SK-N-SH treated with all-trans-retinoic acid at 6 μM for 48 hours (cell line): ENCODE data around the gene KCND1.

Source experiments
- ATAC-seq: fragments of 200-7000 bp; cut with Tn5 transposase; 3 replicates; pipeline ENCODE4 v1.9.1; 2020; ENCODE audit warnings: mild to moderate bottlenecking, moderate library complexity
- ARNTL ChIP-seq: fragments of 450-650 bp; formaldehyde crosslinking; IDR thresholded peaks from 2 replicates; pipeline ENCODE4 v1.5.0; 2020; ENCODE audit warnings: low read depth, mild to moderate bottlenecking, moderate library complexity, borderline replicate concordance
- CREB5 ChIP-seq: fragments of 250-450 bp; sonication (Bioruptor Pico); IDR thresholded peaks from 2 replicates; pipeline ENCODE4 v1.5.1; 2020; ENCODE audit warnings: low read depth, mild to moderate bottlenecking, moderate library complexity
- CSDC2 ChIP-seq: fragments of 250-450 bp; sonication (Bioruptor Pico); IDR thresholded peaks from 2 replicates; pipeline ENCODE4 v1.5.0; 2020; ENCODE audit warnings: mild to moderate bottlenecking, moderate library complexity
- CSRNP3 ChIP-seq: fragments of 250-450 bp; sonication (Bioruptor Pico); IDR thresholded peaks from 2 replicates; pipeline ENCODE4 v1.5.1; 2021; ENCODE audit warnings: mild to moderate bottlenecking, moderate library complexity
- GLIS3 ChIP-seq: fragments of 250-450 bp; sonication (Bioruptor Pico); IDR thresholded peaks from 2 replicates; pipeline ENCODE4 v1.5.0; 2020; ENCODE audit warnings: mild to moderate bottlenecking, moderate library complexity
- ISL1 ChIP-seq: fragments of 250-450 bp; sonication (Bioruptor Pico); IDR thresholded peaks from 2 replicates; pipeline ENCODE4 v2.1.2; 2022; ENCODE audit warnings: mild to moderate bottlenecking, moderate library complexity
- OSR1 ChIP-seq: fragments of 250-450 bp; sonication (Bioruptor Pico); IDR thresholded peaks from 2 replicates; pipeline ENCODE4 v1.8.0; 2022; ENCODE audit warnings: moderate library complexity, mild to moderate bottlenecking, inconsistent platforms
- POU6F1 ChIP-seq: fragments of 250-450 bp; sonication (Bioruptor Pico); IDR thresholded peaks from 2 replicates; pipeline ENCODE4 v1.8.0; 2021; ENCODE audit warnings: low read depth, mild to moderate bottlenecking, moderate library complexity, borderline replicate concordance
- PPARA ChIP-seq: fragments of 250-450 bp; sonication (Bioruptor Pico); IDR thresholded peaks from 2 replicates; pipeline ENCODE4 v1.5.0; 2020; ENCODE audit warnings: mild to moderate bottlenecking, borderline replicate concordance
- RARB ChIP-seq: fragments of 250-450 bp; sonication (Bioruptor Pico); IDR thresholded peaks from 2 replicates; pipeline ENCODE4 v1.8.0; 2021; ENCODE audit warnings: mild to moderate bottlenecking, moderate library complexity
- SNAI2 ChIP-seq: fragments of 250-450 bp; sonication (Bioruptor Pico); IDR thresholded peaks from 2 replicates; pipeline ENCODE4 v1.5.0; 2020; ENCODE audit warnings: mild to moderate bottlenecking, moderate library complexity
- TCF4 ChIP-seq: fragments of 250-450 bp; sonication (Bioruptor Pico); IDR thresholded peaks from 2 replicates; pipeline ENCODE4 v1.8.0; 2021; ENCODE audit warnings: mild to moderate bottlenecking, moderate library complexity, borderline replicate concordance
- TOX ChIP-seq: fragments of 250-450 bp; sonication (Bioruptor Pico); IDR thresholded peaks from 2 replicates; pipeline ENCODE4 v1.8.0; 2021; ENCODE audit warnings: mild to moderate bottlenecking, moderate library complexity, borderline replicate concordance
- TSHZ2 ChIP-seq: fragments of 250-450 bp; sonication (Bioruptor Pico); IDR thresholded peaks from 2 replicates; pipeline ENCODE4 v1.5.0; 2020; ENCODE audit warnings: mild to moderate bottlenecking, moderate library complexity
- ZC3H10 ChIP-seq: fragments of 250-450 bp; sonication (Bioruptor Pico); IDR thresholded peaks from 2 replicates; pipeline ENCODE4 v1.5.1; 2021; ENCODE audit warnings: mild to moderate bottlenecking, moderate library complexity
- ZFP3 ChIP-seq: fragments of 250-450 bp; sonication (Bioruptor Pico); IDR thresholded peaks from 2 replicates; pipeline ENCODE4 v1.5.0; 2020; ENCODE audit warnings: mild to moderate bottlenecking, moderate library complexity
- ZFP30 ChIP-seq: fragments of 450-650 bp; formaldehyde crosslinking; IDR thresholded peaks from 2 replicates; pipeline ENCODE4 v1.5.0; 2022; ENCODE audit warnings: mild to moderate bottlenecking, moderate library complexity
- ZNF70 ChIP-seq: fragments of 450-650 bp; formaldehyde crosslinking; IDR thresholded peaks from 2 replicates; pipeline ENCODE4 v1.5.0; 2020; ENCODE audit warnings: mild to moderate bottlenecking, moderate library complexity
- ZNF8 ChIP-seq: fragments of 450-650 bp; formaldehyde crosslinking; IDR thresholded peaks from 2 replicates; pipeline ENCODE4 v1.5.0; 2020; ENCODE audit warnings: mild to moderate bottlenecking, moderate library complexity

The KCND1 gene

GRCh38 chrX:48999030-48999429 is 27.4 kb upstream of the KCND1 start:
- no peak for ATAC-seq
- TF ChIP-seq SNAI2 (CRISPR knock-in tag) (no peak), ZC3H10 (CRISPR knock-in tag) (no peak), CSRNP3 (CRISPR knock-in tag) (no peak), ZFP3 (CRISPR knock-in tag) (no peak), ZNF8 (CRISPR knock-in tag) (no peak), GLIS3 (no peak), CSDC2 (CRISPR knock-in tag) (no peak), TCF4 (CRISPR knock-in tag) (no peak), RARB (CRISPR knock-in tag) (no peak), ZFP30 (CRISPR knock-in tag) (no peak), TOX (CRISPR knock-in tag) (no peak)

GRCh38 chrX:48998391-48998790 is 26.7 kb upstream of the KCND1 start:
- TF ChIP-seq SNAI2 (CRISPR knock-in tag) (no peak), TCF4 (CRISPR knock-in tag) (no peak), TSHZ2 (CRISPR knock-in tag) (no peak), ZFP30 (CRISPR knock-in tag) (no peak), POU6F1 (CRISPR knock-in tag) (no peak), ZNF70 (no peak), OSR1 (CRISPR knock-in tag) (no peak), ZC3H10 (CRISPR knock-in tag) (no peak), ZNF8 (CRISPR knock-in tag) (no peak), ZFP3 (CRISPR knock-in tag) (no peak)
- no peak for ATAC-seq

- no peak for TF ChIP-seq CSDC2 (CRISPR knock-in tag)
- TF ChIP-seq OSR1 (CRISPR knock-in tag): no peak
- no peak for TF ChIP-seq SNAI2 (CRISPR knock-in tag)
- no peak for ATAC-seq
Observed at GRCh38 chrX:48997865-48998264, 26.2 kb upstream of the KCND1 start.

GRCh38 chrX:48997455-48997854 is 25.8 kb upstream of the KCND1 start:
- no peak for ATAC-seq

More at GRCh38 chrX:48997455-48997854, 25.8 kb upstream of the KCND1 start:
- TF ChIP-seq GLIS3: no peak
- TF ChIP-seq ZFP3 (CRISPR knock-in tag): no peak
- no peak for TF ChIP-seq ZNF70
- no peak for TF ChIP-seq ISL1
- no peak for TF ChIP-seq CSRNP3 (CRISPR knock-in tag)
- TF ChIP-seq TSHZ2 (CRISPR knock-in tag): no peak
- no peak for TF ChIP-seq SNAI2 (CRISPR knock-in tag)
- TF ChIP-seq TCF4 (CRISPR knock-in tag): no peak
- no peak for TF ChIP-seq PPARA
- TF ChIP-seq ARNTL (CRISPR knock-in tag): no peak
- no peak for TF ChIP-seq CSDC2 (CRISPR knock-in tag)
- no peak for TF ChIP-seq CREB5 (CRISPR knock-in tag)
